HCT116 (cell line): ENCODE results near the gene NCF2. TPM values are rescaled to one million over a fixed set of nuclear protein-coding genes. Genes with fewer than 3 reads are reported as not detected.

Experiments used
- ATAC-seq: fragments of 200-7000 bp; cut with Tn5 transposase; 2 replicates; pipeline ENCODE4 v1.9.1; 2020; ENCODE audit warnings: mild to moderate bottlenecking, moderate library complexity
- BruUV-seq: library from RNA; stranded (reverse); fragments of 400-500 nt; replicated peaks from 2 replicates; lab custom pipeline; 2021; lab: Mats Ljungman, UMichigan
- CTCF ChIA-PET: fragments of 300-600 bp; sonication (Branson Sonifier 250); formaldehyde crosslinking; loops from one replicate; lab custom pipeline; 2021; ENCODE audit warnings: antibody characterized with exemption; lab: Charles Lee
- POLR2A ChIA-PET: fragments of 300-600, 350-600 bp; sonication (Branson Sonifier 250); formaldehyde crosslinking; loops from one replicate; lab custom pipeline; 2021; ENCODE audit warnings: antibody characterized with exemption; lab: Charles Lee
- RAD21 ChIA-PET, 2 experiments: fragments of 300-600 bp; sonication (Branson Sonifier 250); formaldehyde crosslinking; loops; one replicate each; lab custom pipeline; 2023; ENCODE audit warnings: low total read pairs in 2 of 2; ENCODE audit not compliant: uncharacterized antibody in 2 of 2, unreplicated experiment in 2 of 2, low non-redundant PET in 1 of 2; lab: Charles Lee
- DNase-seq: peaks from one replicate; pipeline ENCODE4 v3.0.0-alpha.2; 2010; ENCODE audit warnings: low read depth, low spot score
- H2AFZ ChIP-seq: fragments of 200-600 bp; shearing (Covaris generic), sonication (generic); 2 replicates; pipeline ENCODE4 v1.6.1; 2017; ENCODE audit warnings: low read depth, mixed run types, mixed read lengths, antibody characterized with exemption, low read length; ENCODE audit not compliant: poor library complexity, severe bottlenecking
- H3K27ac ChIP-seq: 2 replicates; pipeline ENCODE4 v1.5.1; 2012; ENCODE audit warnings: low read depth, low read length
- H3K27me3 ChIP-seq: fragments of 200-600 bp; sonication (generic); 2 replicates; pipeline ENCODE4 v1.6.1; 2016; ENCODE audit warnings: mixed run types, low read length, mixed read lengths; ENCODE audit not compliant: insufficient read depth
- H3K36me3 ChIP-seq, 2 experiments: fragments of 200-500 bp in 1 of 2; fragments of 200-600 bp in 1 of 2; sonication (Bioruptor generic) in 1 of 2; sonication (generic) in 1 of 2; 2 replicates each; pipeline versions ENCODE4 v1.5.1 to v1.6.1; 2014 to 2016; ENCODE audit warnings: low read length in 2 of 2, inconsistent platforms in 1 of 2, mixed read lengths in 1 of 2, mixed run types in 1 of 2; ENCODE audit not compliant: insufficient read depth in 2 of 2, control insufficient read depth in 1 of 2
- H3K4me1 ChIP-seq, 2 experiments: fragments of 200-600 bp in 1 of 2; sonication (generic) in 1 of 2; 2 replicates each; pipeline versions ENCODE4 v1.5.1 to v1.6.1; 2012 to 2017; ENCODE audit warnings: low read length in 2 of 2, inconsistent platforms in 1 of 2, mild to moderate bottlenecking in 1 of 2, mixed read lengths in 1 of 2, mixed run types in 1 of 2, moderate library complexity in 1 of 2; ENCODE audit not compliant: insufficient read depth in 2 of 2, control insufficient read depth in 1 of 2
- H3K4me2 ChIP-seq: fragments of 200-600 bp; sonication (generic); 2 replicates; pipeline ENCODE4 v1.6.1; 2017; ENCODE audit warnings: mixed run types, low read length, mixed read lengths
- H3K4me3 ChIP-seq, 2 experiments: fragments of 200-600 bp in 1 of 2; sonication (generic) in 1 of 2; replicated peaks in 1 of 2; 2 replicates each; pipeline ENCODE4 v1.5.1; 2011 to 2016; ENCODE audit warnings: low read length in 2 of 2, control low read depth in 1 of 2, low read depth in 1 of 2, mild to moderate bottlenecking in 1 of 2, mixed read lengths in 1 of 2, mixed run types in 1 of 2
- H3K79me2 ChIP-seq: fragments of 200-600 bp; sonication (generic); 2 replicates; pipeline ENCODE4 v1.6.1; 2017; ENCODE audit warnings: mild to moderate bottlenecking, mixed run types, low read length, moderate library complexity, mixed read lengths; ENCODE audit not compliant: insufficient read depth
- H3K9ac ChIP-seq: fragments of 200-600 bp; sonication (generic); 2 replicates; pipeline ENCODE4 v1.6.1; 2016; ENCODE audit warnings: low read length, mixed read lengths
- H3K9me2 ChIP-seq: fragments of 200-600 bp; sonication (generic), shearing (Covaris generic); 2 replicates; pipeline ENCODE4 v1.6.1; 2017; ENCODE audit warnings: mixed run types, mild to moderate bottlenecking, moderate library complexity; ENCODE audit not compliant: insufficient read depth
- H3K9me3 ChIP-seq, 2 experiments: fragments of 200-500 bp in 1 of 2; fragments of 200-600 bp in 1 of 2; sonication (Bioruptor generic) in 1 of 2; sonication (generic) in 1 of 2; 2 replicates each; pipeline ENCODE4 v1.6.1; 2014 to 2017; ENCODE audit warnings: low read length in 2 of 2, mixed read lengths in 2 of 2, inconsistent platforms in 1 of 2, low read depth in 1 of 2, mild to moderate bottlenecking in 1 of 2, mixed run types in 1 of 2, moderate library complexity in 1 of 2; ENCODE audit not compliant: control insufficient read depth in 1 of 2, insufficient read depth in 1 of 2
- H4K20me1 ChIP-seq: fragments of 200-600 bp; sonication (generic), shearing (Covaris generic); 2 replicates; pipeline ENCODE4 v1.6.1; 2017; ENCODE audit warnings: mixed run types, mild to moderate bottlenecking, moderate library complexity; ENCODE audit not compliant: insufficient read depth
- CBX3 ChIP-seq: IDR thresholded peaks from 2 replicates; pipeline ENCODE4 v1.6.1; 2012; ENCODE audit warnings: low read depth
- ELF1 ChIP-seq: IDR thresholded peaks from 2 replicates; pipeline ENCODE4 v1.6.1; 2012; ENCODE audit warnings: low read depth, borderline replicate concordance
- EZH2 ChIP-seq: fragments of 200-600 bp; sonication (generic); IDR thresholded peaks from 2 replicates; pipeline ENCODE4 v1.6.1; 2017; ENCODE audit warnings: antibody characterized with exemption, mixed run types
- JUND ChIP-seq: IDR thresholded peaks from 2 replicates; pipeline ENCODE4 v1.6.1; 2012
- POLR2AphosphoS5 ChIP-seq: IDR thresholded peaks from 2 replicates; pipeline ENCODE4 v1.6.1; 2011; ENCODE audit warnings: mild to moderate bottlenecking, low read depth, low read length, moderate library complexity
- RAD21 ChIP-seq: IDR thresholded peaks from 2 replicates; pipeline ENCODE4 v1.6.1; 2012; ENCODE audit warnings: low read depth, mild to moderate bottlenecking
- SRF ChIP-seq: IDR thresholded peaks from 2 replicates; pipeline ENCODE4 v1.6.1; 2012; ENCODE audit warnings: low read depth
- YY1 ChIP-seq: IDR thresholded peaks from 2 replicates; pipeline ENCODE4 v1.6.1; 2011; ENCODE audit warnings: low read length, low read depth, moderate library complexity, mild to moderate bottlenecking; ENCODE audit not compliant: insufficient replicate concordance; ENCODE audit errors: extremely low read depth
- intact Hi-C: fragments of 100-400 bp; cut with micrococcal nuclease; formaldehyde crosslinking; loops from 2 replicates; pipeline ENCODE4 v1.10.0; 2022
- total RNA-seq: library from RNA; stranded (reverse); gene quantifications from one replicate; pipeline ENCODE4 v1.2.1, GENCODE V29; 2021; ENCODE audit not compliant: unreplicated experiment
- TF ChIP-seq, protein P1 (sequence below): IDR thresholded peaks from 2 replicates; pipeline ENCODE4 v1.6.1; 2012; ENCODE audit warnings: low read depth
- TF ChIP-seq, protein P2 (sequence below): IDR thresholded peaks from 2 replicates; pipeline ENCODE4 v1.6.1; 2012

Gene NCF2
- total RNA-seq, 1 experiment from 2014 or later, result 0.25 TPM

DNA sequence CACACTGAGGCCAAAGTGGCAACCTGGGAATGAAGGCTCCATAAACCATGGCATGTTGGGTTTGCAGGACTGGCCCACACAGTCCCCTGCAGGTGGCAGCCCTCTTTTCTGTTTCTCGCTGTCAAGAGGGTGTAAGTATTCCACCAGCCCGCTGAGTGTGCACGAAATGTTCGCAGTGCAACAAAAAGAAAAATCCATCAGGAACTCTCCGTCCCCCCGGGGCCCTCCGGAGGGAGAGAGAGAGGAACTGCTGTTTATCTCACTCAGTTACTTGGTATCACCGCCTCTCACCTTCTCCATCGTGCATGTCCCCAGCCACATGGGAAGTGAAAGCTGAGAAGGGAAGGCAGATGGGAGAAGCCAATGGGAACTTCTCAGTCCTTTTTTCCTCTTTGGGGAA lies 38.3 kb downstream of the NCF2 start:
- TF ChIP-seq RAD21 (no peak), EZH2 (no peak), ELF1 (no peak), YY1 (no peak), CBX3 (no peak), JUND (no peak), POLR2AphosphoS5 (no peak), SRF (no peak)
- TF ChIP-seq, protein P1, sequence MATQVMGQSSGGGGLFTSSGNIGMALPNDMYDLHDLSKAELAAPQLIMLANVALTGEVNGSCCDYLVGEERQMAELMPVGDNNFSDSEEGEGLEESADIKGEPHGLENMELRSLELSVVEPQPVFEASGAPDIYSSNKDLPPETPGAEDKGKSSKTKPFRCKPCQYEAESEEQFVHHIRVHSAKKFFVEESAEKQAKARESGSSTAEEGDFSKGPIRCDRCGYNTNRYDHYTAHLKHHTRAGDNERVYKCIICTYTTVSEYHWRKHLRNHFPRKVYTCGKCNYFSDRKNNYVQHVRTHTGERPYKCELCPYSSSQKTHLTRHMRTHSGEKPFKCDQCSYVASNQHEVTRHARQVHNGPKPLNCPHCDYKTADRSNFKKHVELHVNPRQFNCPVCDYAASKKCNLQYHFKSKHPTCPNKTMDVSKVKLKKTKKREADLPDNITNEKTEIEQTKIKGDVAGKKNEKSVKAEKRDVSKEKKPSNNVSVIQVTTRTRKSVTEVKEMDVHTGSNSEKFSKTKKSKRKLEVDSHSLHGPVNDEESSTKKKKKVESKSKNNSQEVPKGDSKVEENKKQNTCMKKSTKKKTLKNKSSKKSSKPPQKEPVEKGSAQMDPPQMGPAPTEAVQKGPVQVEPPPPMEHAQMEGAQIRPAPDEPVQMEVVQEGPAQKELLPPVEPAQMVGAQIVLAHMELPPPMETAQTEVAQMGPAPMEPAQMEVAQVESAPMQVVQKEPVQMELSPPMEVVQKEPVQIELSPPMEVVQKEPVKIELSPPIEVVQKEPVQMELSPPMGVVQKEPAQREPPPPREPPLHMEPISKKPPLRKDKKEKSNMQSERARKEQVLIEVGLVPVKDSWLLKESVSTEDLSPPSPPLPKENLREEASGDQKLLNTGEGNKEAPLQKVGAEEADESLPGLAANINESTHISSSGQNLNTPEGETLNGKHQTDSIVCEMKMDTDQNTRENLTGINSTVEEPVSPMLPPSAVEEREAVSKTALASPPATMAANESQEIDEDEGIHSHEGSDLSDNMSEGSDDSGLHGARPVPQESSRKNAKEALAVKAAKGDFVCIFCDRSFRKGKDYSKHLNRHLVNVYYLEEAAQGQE, result no peak
- TF ChIP-seq, protein P2, sequence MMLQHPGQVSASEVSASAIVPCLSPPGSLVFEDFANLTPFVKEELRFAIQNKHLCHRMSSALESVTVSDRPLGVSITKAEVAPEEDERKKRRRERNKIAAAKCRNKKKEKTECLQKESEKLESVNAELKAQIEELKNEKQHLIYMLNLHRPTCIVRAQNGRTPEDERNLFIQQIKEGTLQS, result no peak
- TF ChIP-seq, all 23 proteins: peak for 0

More for the DNA sequence above, 38.3 kb downstream of the NCF2 start:
- Histone ChIP-seq H3K36me3 (peaks cover 23 to 26% of the 10 kb centered on the region in 2 experiments), H3K9ac (no peak overlapping the region), H3K4me2 (no peak overlapping the region), H3K4me3 (no peak overlapping the region), H4K20me1 (no peaks in the 10 kb centered on the region), H3K27me3 (no peaks in the 10 kb centered on the region), H3K9me3 (no peaks in the 10 kb centered on the region), H3K4me1 (no peaks in the 10 kb centered on the region), H3K9me2 (no peaks in the 10 kb centered on the region), H3K79me2 (no peaks in the 10 kb centered on the region), H3K27ac (no peak overlapping the region), H2AFZ (no peak overlapping the region)
- POLR2A ChIA-PET, result no interaction called here
- BruUV-seq, result no TSS peak
- intact Hi-C loops, result no loop called here
- DNase-seq, result no peak
- RAD21 ChIA-PET, result no interaction called here
- CTCF ChIA-PET, result no interaction called here
- ATAC-seq, result no peak
